NT2/D1 (cell line): Measurements from ENCODE around the gene NTN3.

ENCODE experiments used
- DNase-seq: peaks from one replicate; pipeline ENCODE4 v3.0.0-alpha.2; 2011; ENCODE audit warnings: low read depth, low spot score
- H3K27me3 ChIP-seq: 2 replicates; pipeline ENCODE4 v1.6.0; 2011; ENCODE audit warnings: mild to moderate bottlenecking; ENCODE audit not compliant: insufficient read length, insufficient read depth
- H3K36me3 ChIP-seq: 2 replicates; pipeline ENCODE4 v1.6.1; 2011; ENCODE audit warnings: mild to moderate bottlenecking, low read length, mixed read lengths; ENCODE audit not compliant: insufficient read depth, insufficient read length
- H3K4me1 ChIP-seq: 2 replicates; pipeline ENCODE4 v1.5.1; 2011; ENCODE audit not compliant: insufficient read depth, insufficient read length
- H3K4me3 ChIP-seq: 2 replicates; pipeline ENCODE4 v1.5.1; 2011; ENCODE audit warnings: low read depth; ENCODE audit not compliant: insufficient read length
- H3K9ac ChIP-seq: 2 replicates; pipeline ENCODE4 v1.6.0; 2011; ENCODE audit warnings: low read depth; ENCODE audit not compliant: insufficient read length
- H3K9me3 ChIP-seq: 2 replicates; pipeline ENCODE4 v1.5.1; 2011; ENCODE audit warnings: mild to moderate bottlenecking, low read length; ENCODE audit not compliant: insufficient read depth
- SUZ12 ChIP-seq: IDR thresholded peaks from 2 replicates; pipeline ENCODE4 v1.6.1; 2011; ENCODE audit not compliant: insufficient read length, insufficient read depth; ENCODE audit errors: extremely low read depth
- YY1 ChIP-seq: IDR thresholded peaks from 2 replicates; pipeline ENCODE4 v1.6.1; 2011; ENCODE audit not compliant: insufficient read length, insufficient read depth
- ZNF274 ChIP-seq: IDR thresholded peaks from 2 replicates; pipeline ENCODE4 v1.6.1; 2011; ENCODE audit warnings: mild to moderate bottlenecking, low read depth, low read length

Gene NTN3

GRCh38 chr16:2496223-2497115 is 25.4 kb downstream of the NTN3 start:
- DNase-seq: no peak
- H3K36me3 ChIP-seq: peaks cover 37% of the 10 kb centered on the region
- H3K4me3 ChIP-seq: no peak overlapping the region
- H3K9ac ChIP-seq: no peak overlapping the region
- H3K9me3 ChIP-seq: no peaks in the 10 kb centered on the region
- H3K27me3 ChIP-seq: no peaks in the 10 kb centered on the region
- H3K4me1 ChIP-seq: peaks cover 15% of the 10 kb centered on the region
- TF ChIP-seq YY1: no peak
- TF ChIP-seq SUZ12: no peak
- TF ChIP-seq ZNF274: no peak

GRCh38 chr16:2497116-2497630 is 26.1 kb downstream of the NTN3 start:
- DNase-seq: no peak
- H3K9me3 ChIP-seq: no peaks in the 10 kb centered on the region
- no peak overlapping the region for H3K4me3 ChIP-seq
- H3K27me3 ChIP-seq: no peaks in the 10 kb centered on the region
- H3K36me3 ChIP-seq: peaks cover 37% of the 10 kb centered on the region
- H3K9ac ChIP-seq: no peak overlapping the region
- TF ChIP-seq SUZ12 (no peak), ZNF274 (no peak), YY1 (no peak)
- H3K4me1 ChIP-seq: peaks cover 21% of the 10 kb centered on the region

GRCh38 chr16:2497695-2498484 is 26.8 kb downstream of the NTN3 start:
- H3K4me3 ChIP-seq: no peak overlapping the region
- no peak for TF ChIP-seq YY1
- no peak for TF ChIP-seq ZNF274
- no peak for TF ChIP-seq SUZ12
- no peak overlapping the region for H3K9ac ChIP-seq
- H3K4me1 ChIP-seq: peaks cover 24% of the 10 kb centered on the region
- H3K27me3 ChIP-seq: no peaks in the 10 kb centered on the region
- no peak for DNase-seq
- no peaks in the 10 kb centered on the region for H3K9me3 ChIP-seq
- peaks cover 37% of the 10 kb centered on the region for H3K36me3 ChIP-seq

GRCh38 chr16:2498531-2499253 is 27.6 kb downstream of the NTN3 start:
- Histone ChIP-seq H3K4me1 (peaks cover 24% of the 10 kb centered on the region), H3K4me3 (no peak overlapping the region), H3K36me3 (peaks cover 34% of the 10 kb centered on the region), H3K27me3 (no peaks in the 10 kb centered on the region), H3K9ac (no peak overlapping the region), H3K9me3 (no peaks in the 10 kb centered on the region)
- DNase-seq: no peak
- TF ChIP-seq ZNF274: no peak
- TF ChIP-seq SUZ12: no peak
- TF ChIP-seq YY1: no peak

- DNase-seq: no peak
- no peaks in the 10 kb centered on the region for H3K9me3 ChIP-seq
- no peaks in the 10 kb centered on the region for H3K27me3 ChIP-seq
- peaks cover 34% of the 10 kb centered on the region for H3K36me3 ChIP-seq
- no peak overlapping the region for H3K9ac ChIP-seq
- H3K4me3 ChIP-seq: no peak overlapping the region
- H3K4me1 ChIP-seq: peaks cover 24% of the 10 kb centered on the region
- TF ChIP-seq SUZ12 (no peak), ZNF274 (no peak), YY1 (no peak)
Observed at GRCh38 chr16:2499454-2499853, 28.4 kb downstream of the NTN3 start.

GRCh38 chr16:2499890-2500429 is 28.9 kb downstream of the NTN3 start:
- Histone ChIP-seq H3K9me3 (no peaks in the 10 kb centered on the region), H3K36me3 (peaks cover 34% of the 10 kb centered on the region), H3K4me1 (peaks cover 24% of the 10 kb centered on the region), H3K27me3 (no peaks in the 10 kb centered on the region), H3K4me3 (no peak overlapping the region), H3K9ac (no peak overlapping the region)
- DNase-seq: no peak
- no peak for TF ChIP-seq SUZ12
- no peak for TF ChIP-seq YY1
- TF ChIP-seq ZNF274: no peak

- no peak for TF ChIP-seq ZNF274
- TF ChIP-seq YY1: no peak
- no peak for TF ChIP-seq SUZ12
- H3K36me3 ChIP-seq: peaks cover 34% of the 10 kb centered on the region
- no peaks in the 10 kb centered on the region for H3K27me3 ChIP-seq
- H3K4me1 ChIP-seq: peaks cover 24% of the 10 kb centered on the region
- H3K9ac ChIP-seq: peak overlapping the region; percentile 70
- H3K4me3 ChIP-seq: no peak overlapping the region
- H3K9me3 ChIP-seq: no peaks in the 10 kb centered on the region
- DNase-seq: no peak
Observed at GRCh38 chr16:2500430-2500917, 29.4 kb downstream of the NTN3 start.
